H1 (cell line): ENCODE data around the gene CMTM5.

Experiments
- POLR2A ChIP-seq, 2 experiments: IDR thresholded peaks; 1 replicate in 1 of 2; 2 replicates in 1 of 2; pipeline ENCODE4 v1.6.1; 2011; ENCODE audit warnings: low read depth in 2 of 2, low read length in 2 of 2, mild to moderate bottlenecking in 2 of 2; ENCODE audit errors: control extremely low read depth in 1 of 2
- TF ChIP-seq, protein P1 (sequence below), 3 experiments: IDR thresholded peaks; 1 replicate in 2 of 3; 2 replicates in 1 of 3; pipeline versions ENCODE4 v1.5.1 to v1.6.1; 2011; ENCODE audit warnings: low read length in 3 of 3, mild to moderate bottlenecking in 3 of 3, inconsistent platforms in 2 of 3, low read depth in 1 of 3, moderate library complexity in 1 of 3; ENCODE audit not compliant: insufficient read depth in 1 of 3; ENCODE audit errors: control extremely low read depth in 1 of 3

GRCh38 chr14:23380976-23381375, 4.1 kb downstream of the CMTM5 start:
- TF ChIP-seq, protein P1, sequence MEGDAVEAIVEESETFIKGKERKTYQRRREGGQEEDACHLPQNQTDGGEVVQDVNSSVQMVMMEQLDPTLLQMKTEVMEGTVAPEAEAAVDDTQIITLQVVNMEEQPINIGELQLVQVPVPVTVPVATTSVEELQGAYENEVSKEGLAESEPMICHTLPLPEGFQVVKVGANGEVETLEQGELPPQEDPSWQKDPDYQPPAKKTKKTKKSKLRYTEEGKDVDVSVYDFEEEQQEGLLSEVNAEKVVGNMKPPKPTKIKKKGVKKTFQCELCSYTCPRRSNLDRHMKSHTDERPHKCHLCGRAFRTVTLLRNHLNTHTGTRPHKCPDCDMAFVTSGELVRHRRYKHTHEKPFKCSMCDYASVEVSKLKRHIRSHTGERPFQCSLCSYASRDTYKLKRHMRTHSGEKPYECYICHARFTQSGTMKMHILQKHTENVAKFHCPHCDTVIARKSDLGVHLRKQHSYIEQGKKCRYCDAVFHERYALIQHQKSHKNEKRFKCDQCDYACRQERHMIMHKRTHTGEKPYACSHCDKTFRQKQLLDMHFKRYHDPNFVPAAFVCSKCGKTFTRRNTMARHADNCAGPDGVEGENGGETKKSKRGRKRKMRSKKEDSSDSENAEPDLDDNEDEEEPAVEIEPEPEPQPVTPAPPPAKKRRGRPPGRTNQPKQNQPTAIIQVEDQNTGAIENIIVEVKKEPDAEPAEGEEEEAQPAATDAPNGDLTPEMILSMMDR (IDR thresholded peaks at IDR 0.05; ENCODE audit: control extremely low read depth in 1 of 3, insufficient read depth in 1 of 3, low read depth in 1 of 3, low read length in 3 of 3), result no peak
- TF ChIP-seq POLR2A (IDR thresholded peaks at IDR 0.05; ENCODE audit: control extremely low read depth in 1 of 2, low read depth in 2 of 2, low read length in 2 of 2), result no peak
